ENCODE results near the gene MAMDC2.

MAMDC2 gene

DNA sequence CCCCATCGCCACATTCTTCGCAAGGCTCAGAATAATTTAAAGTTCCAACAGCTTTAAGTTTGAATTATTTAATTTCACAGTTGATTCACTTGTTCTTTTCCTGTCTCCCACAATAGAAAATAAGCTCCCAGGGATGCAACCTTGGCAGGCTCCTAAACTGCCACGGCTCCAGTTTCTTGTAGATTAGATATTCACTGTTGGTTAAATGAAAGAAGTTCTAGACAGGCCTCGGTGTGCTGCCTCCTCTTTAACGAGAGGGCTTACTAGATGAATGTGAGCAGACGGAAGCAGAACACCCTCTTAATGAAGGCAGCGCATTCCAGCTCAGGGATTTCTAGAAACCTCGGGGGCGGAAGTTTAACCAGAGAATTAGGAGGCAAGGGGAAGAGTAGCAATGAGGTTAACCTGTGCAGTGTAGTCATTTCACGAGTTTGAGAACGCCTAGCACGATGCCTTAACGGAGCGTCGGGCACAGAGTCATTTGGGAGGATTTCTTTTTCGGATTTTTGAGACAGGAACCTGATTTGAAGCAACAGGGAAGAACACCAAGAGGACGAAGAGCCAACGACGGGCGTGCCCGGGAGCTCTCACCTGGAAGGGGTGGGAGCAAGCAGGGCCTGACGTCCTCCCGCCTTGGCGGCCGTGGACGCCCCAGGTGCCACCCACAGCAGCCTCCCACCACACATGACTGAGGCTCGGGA is 214.5 kb downstream of the MAMDC2 start:
- Histone ChIP-seq H3K9me3 (replicated peaks; ENCODE audit: insufficient read depth, low read length) (no peaks in the 10 kb centered on the region), H3K9me2 (replicated peaks; ENCODE audit: insufficient read depth, low read length) (no peaks in the 10 kb centered on the region), H4K20me1 (ENCODE audit: insufficient read depth, low read length) (0 out of 2 replicates have a peak, but pooled peaks cover 13% of the 10 kb centered on the region), H3F3A (ENCODE audit: insufficient read depth, low read length) (no peaks in the 10 kb centered on the region), H3K9ac (ENCODE audit: low read length) (peak overlapping the region; percentile 94), H3K4me3 (ENCODE audit: low read length) (peak overlapping the region; percentile 88), H2AFZ (ENCODE audit: low read length) (peak overlapping the region; percentile 66), H3K4me1 (ENCODE audit: low read length) (peaks cover 18% of the 10 kb centered on the region; the same call in 1 of the 2 replicates), H3K79me2 (ENCODE audit: low read length) (peaks cover 43% of the 10 kb centered on the region), H3K4me2 (ENCODE audit: low read depth, low read length) (peak overlapping the region; percentile 57), H3K27ac (ENCODE audit: low read length) (peak overlapping the region; percentile 76; the same call in 1 of the 2 replicates), H3K36me3 (replicated peaks; ENCODE audit: insufficient read depth, low read length) (no peaks in the 10 kb centered on the region; the same call in 1 of the 2 replicates), H3K27me3 (replicated peaks; ENCODE audit: insufficient read depth, low read length) (no peaks in the 10 kb centered on the region)
- no peak for DNase-seq
- TF ChIP-seq EZH2phosphoT487 (IDR thresholded peaks at IDR 0.05; ENCODE audit: low read length) (no peak), EZH2 (optimal IDR thresholded peaks at IDR 0.05; ENCODE audit: low read depth, low read length) (no peak)
- TF ChIP-seq, protein P1, sequence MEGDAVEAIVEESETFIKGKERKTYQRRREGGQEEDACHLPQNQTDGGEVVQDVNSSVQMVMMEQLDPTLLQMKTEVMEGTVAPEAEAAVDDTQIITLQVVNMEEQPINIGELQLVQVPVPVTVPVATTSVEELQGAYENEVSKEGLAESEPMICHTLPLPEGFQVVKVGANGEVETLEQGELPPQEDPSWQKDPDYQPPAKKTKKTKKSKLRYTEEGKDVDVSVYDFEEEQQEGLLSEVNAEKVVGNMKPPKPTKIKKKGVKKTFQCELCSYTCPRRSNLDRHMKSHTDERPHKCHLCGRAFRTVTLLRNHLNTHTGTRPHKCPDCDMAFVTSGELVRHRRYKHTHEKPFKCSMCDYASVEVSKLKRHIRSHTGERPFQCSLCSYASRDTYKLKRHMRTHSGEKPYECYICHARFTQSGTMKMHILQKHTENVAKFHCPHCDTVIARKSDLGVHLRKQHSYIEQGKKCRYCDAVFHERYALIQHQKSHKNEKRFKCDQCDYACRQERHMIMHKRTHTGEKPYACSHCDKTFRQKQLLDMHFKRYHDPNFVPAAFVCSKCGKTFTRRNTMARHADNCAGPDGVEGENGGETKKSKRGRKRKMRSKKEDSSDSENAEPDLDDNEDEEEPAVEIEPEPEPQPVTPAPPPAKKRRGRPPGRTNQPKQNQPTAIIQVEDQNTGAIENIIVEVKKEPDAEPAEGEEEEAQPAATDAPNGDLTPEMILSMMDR (IDR thresholded peaks at IDR 0.05; ENCODE audit: low read length), result no peak

DNA sequence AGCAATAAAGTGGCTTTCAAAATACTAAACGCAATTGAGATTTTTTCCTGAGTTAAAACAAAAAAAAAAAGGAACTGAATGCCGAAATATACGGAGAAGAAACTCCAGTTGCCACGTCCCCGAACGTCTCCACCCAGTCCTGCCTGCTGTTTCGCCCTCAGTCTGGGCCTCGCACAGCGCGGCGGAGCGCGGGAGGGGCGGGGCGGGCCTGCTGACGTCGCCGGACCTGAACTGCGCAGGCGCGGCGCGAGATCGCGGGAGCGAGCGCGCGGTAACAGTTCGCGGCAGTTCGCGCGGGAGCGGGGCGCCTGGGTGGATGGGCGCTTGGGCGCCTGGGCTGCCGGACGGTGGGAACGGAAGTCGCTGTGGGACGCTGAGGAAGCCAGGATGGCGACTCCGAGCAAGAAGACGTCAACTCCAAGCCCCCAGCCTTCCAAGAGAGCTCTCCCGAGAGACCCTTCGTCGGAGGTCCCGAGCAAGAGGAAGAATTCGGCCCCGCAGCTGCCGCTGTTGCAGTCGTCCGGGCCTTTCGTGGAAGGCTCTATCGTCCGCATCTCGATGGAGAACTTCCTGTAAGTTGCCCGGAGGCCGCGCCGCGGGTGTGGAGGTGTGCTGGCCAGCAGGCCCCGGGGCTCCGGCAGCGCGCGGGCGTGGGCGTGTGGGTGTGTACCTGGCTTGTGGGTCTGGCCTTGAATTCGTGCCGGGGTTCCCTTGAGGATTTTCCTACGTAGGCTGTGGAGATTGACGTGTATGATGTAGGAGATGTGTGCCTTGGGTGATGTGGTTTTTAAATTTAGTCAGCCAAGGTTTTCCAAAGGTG is 215.3 kb downstream of the MAMDC2 start, which contains the start of gene SMC5:
TSS of gene SMC5 (plus strand) at position 287 of the 820 bp plus-strand sequence. CDS start at position 388, 101 bp downstream.
- Histone ChIP-seq H3K4me1 (ENCODE audit: low read length) (peaks cover 18% of the 10 kb centered on the region; the same call in 1 of the 2 replicates), H3F3A (ENCODE audit: insufficient read depth, low read length) (no peaks in the 10 kb centered on the region), H4K20me1 (ENCODE audit: insufficient read depth, low read length) (peaks cover 14% of the 10 kb centered on the region; the same call in 1 of the 2 replicates), H3K4me3 (ENCODE audit: low read length) (peak within 1 kb of the TSS; percentile 88), H3K9ac (ENCODE audit: low read length) (peak within 1 kb of the TSS; percentile 94), H3K27me3 (replicated peaks; ENCODE audit: insufficient read depth, low read length) (no peaks in the 10 kb centered on the region), H2AFZ (ENCODE audit: low read length) (peak within 1 kb of the TSS; percentile 75), H3K36me3 (replicated peaks; ENCODE audit: insufficient read depth, low read length) (no peaks in the 10 kb centered on the region; the same call in 1 of the 2 replicates), H3K27ac (ENCODE audit: low read length) (peak within 1 kb of the TSS; percentile 76), H3K9me3 (replicated peaks; ENCODE audit: insufficient read depth, low read length) (no peaks in the 10 kb centered on the region), H3K9me2 (replicated peaks; ENCODE audit: insufficient read depth, low read length) (no peaks in the 10 kb centered on the region), H3K4me2 (ENCODE audit: low read depth, low read length) (peak within 1 kb of the TSS; percentile 57), H3K79me2 (ENCODE audit: low read length) (peaks cover 50% of the 10 kb centered on the region)
- peak; percentile 90 for DNase-seq
- TF ChIP-seq, protein P1 (IDR thresholded peaks at IDR 0.05; ENCODE audit: low read length), result no peak
- TF ChIP-seq EZH2phosphoT487 (IDR thresholded peaks at IDR 0.05; ENCODE audit: low read length) (no peak), EZH2 (optimal IDR thresholded peaks at IDR 0.05; ENCODE audit: low read depth, low read length) (no peak)

DNA sequence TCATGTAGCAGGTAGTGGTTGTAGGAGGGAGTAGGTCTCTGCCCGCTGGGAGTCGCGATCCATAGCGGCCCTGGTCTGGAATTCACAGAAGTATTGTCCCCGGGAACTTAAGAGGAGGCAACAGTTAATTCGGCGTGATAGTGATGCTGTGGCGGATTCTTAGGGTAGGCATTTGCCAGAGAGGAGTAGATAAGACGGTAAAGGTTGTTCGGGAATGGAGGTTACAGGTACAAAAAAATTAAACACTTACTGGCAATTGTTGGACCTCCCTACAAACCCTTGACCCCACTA is 215.8 kb downstream of the MAMDC2 start:
- Histone ChIP-seq H3K79me2 (ENCODE audit: low read length) (peaks cover 55% of the 10 kb centered on the region), H3K4me2 (ENCODE audit: low read depth, low read length) (peak overlapping the region; percentile 57), H3K9ac (ENCODE audit: low read length) (peak overlapping the region; percentile 94), H3K27ac (ENCODE audit: low read length) (peak overlapping the region; percentile 76), H2AFZ (ENCODE audit: low read length) (peak overlapping the region; percentile 75), H3K9me3 (replicated peaks; ENCODE audit: insufficient read depth, low read length) (no peaks in the 10 kb centered on the region), H4K20me1 (ENCODE audit: insufficient read depth, low read length) (peaks cover 14% of the 10 kb centered on the region; the same call in 1 of the 2 replicates), H3F3A (ENCODE audit: insufficient read depth, low read length) (no peaks in the 10 kb centered on the region), H3K27me3 (replicated peaks; ENCODE audit: insufficient read depth, low read length) (no peaks in the 10 kb centered on the region), H3K9me2 (replicated peaks; ENCODE audit: insufficient read depth, low read length) (no peaks in the 10 kb centered on the region), H3K4me1 (ENCODE audit: low read length) (peaks cover 18% of the 10 kb centered on the region; the same call in 1 of the 2 replicates), H3K36me3 (replicated peaks; ENCODE audit: insufficient read depth, low read length) (peaks cover 3% of the 10 kb centered on the region; the same call in 1 of the 2 replicates), H3K4me3 (ENCODE audit: low read length) (peak overlapping the region; percentile 88)
- no peak for DNase-seq
- TF ChIP-seq EZH2 (optimal IDR thresholded peaks at IDR 0.05; ENCODE audit: low read depth, low read length) (no peak), EZH2phosphoT487 (IDR thresholded peaks at IDR 0.05; ENCODE audit: low read length) (no peak)
- TF ChIP-seq, protein P1 (IDR thresholded peaks at IDR 0.05; ENCODE audit: low read length), result no peak
